ENCODE measurements around the gene PTPN3. TPM values are rescaled to one million over a fixed set of nuclear protein-coding genes. Genes with fewer than 3 reads are reported as not detected.

The PTPN3 gene
- total RNA-seq, 2 donors from 2014 or later, result 13.2 to 19.5 TPM

GRCh38 chr9:109487247-109487646 is 10.9 kb downstream of the PTPN3 start:
- no peaks in the 10 kb centered on the region for H3K36me3 ChIP-seq (replicated peaks in 1 of 2; ENCODE audit: insufficient read depth in 1 of 2, low read depth in 2 of 2)
- ATAC-seq, result no peak
- 69 to 76% methylated on average over 7 of the region's 7 CpGs for WGBS, 2 donors
- intact Hi-C loops (cut with DNase I), result no loop called here
- TF ChIP-seq POLR2A (IDR thresholded peaks at IDR 0.05), result no peak
- TF ChIP-seq CTCF (IDR thresholded peaks at IDR 0.05), result no peak
- no peak for DNase-seq
- no peaks in the 10 kb centered on the region for H3K9me3 ChIP-seq
- no peaks in the 10 kb centered on the region for H3K27me3 ChIP-seq
- H3K4me3 ChIP-seq, result no peak overlapping the region
- H3K27ac ChIP-seq, result no peak overlapping the region
- peaks cover 12% of the 10 kb centered on the region for H3K4me1 ChIP-seq

- intact Hi-C loops (cut with DNase I), result no loop called here
- no peak for TF ChIP-seq CTCF (IDR thresholded peaks at IDR 0.05)
- TF ChIP-seq POLR2A (IDR thresholded peaks at IDR 0.05), result no peak
- ATAC-seq, result no peak
- Histone ChIP-seq H3K27me3 (no peaks in the 10 kb centered on the region), H3K4me3 (no peak overlapping the region), H3K36me3 (replicated peaks in 1 of 2; ENCODE audit: insufficient read depth in 1 of 2, low read depth in 2 of 2) (no peaks in the 10 kb centered on the region), H3K4me1 (peaks cover 7% of the 10 kb centered on the region), H3K27ac (peak overlapping the region in 1 of 4 donors; percentile 14), H3K9me3 (no peaks in the 10 kb centered on the region)
- no peak for DNase-seq
- WGBS, 2 donors, result 82 to 83% methylated on average over 14 of the region's 14 CpGs
These were observed 14.2 kb downstream of the PTPN3 start for GRCh38 chr9:109483744-109484429.

DNA sequence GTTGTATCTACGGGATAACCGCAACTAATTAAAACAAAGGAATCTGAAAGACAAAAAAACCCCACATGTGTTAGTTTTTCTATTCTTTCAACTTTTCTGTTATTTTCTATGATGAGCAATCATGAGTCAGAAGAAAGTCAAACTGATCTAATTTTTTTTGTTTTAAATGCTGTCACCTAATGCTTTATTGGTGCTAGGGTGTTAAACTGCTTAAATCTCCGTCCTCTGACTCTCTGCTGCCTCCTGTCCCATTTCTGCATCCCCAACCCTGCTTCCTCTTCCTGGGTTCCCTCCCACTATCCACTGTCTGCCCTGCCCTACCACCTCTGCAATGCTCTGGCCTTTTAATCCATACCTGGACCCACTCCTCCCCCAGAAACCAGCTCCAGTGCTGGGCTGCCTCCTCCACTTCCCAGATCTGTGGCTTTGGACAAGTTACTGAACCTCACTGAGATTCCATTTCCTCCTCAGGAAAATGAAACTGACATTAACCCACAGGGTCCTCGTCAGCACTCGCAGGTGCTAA is 15.7 kb downstream of the PTPN3 start:
- Histone ChIP-seq H3K9me3 (no peaks in the 10 kb centered on the region), H3K4me3 (no peak overlapping the region), H3K4me1 (peaks cover 17% of the 10 kb centered on the region), H3K27me3 (no peaks in the 10 kb centered on the region), H3K36me3 (replicated peaks in 1 of 2; ENCODE audit: insufficient read depth in 1 of 2, low read depth in 2 of 2) (no peaks in the 10 kb centered on the region), H3K27ac (no peak overlapping the region)
- no peak for DNase-seq
- ATAC-seq, result no peak
- WGBS, 2 donors, result 85 to 92% methylated on average over 4 to 5 of the region's 5 CpGs
- TF ChIP-seq CTCF (IDR thresholded peaks at IDR 0.05), result no peak
- TF ChIP-seq POLR2A (IDR thresholded peaks at IDR 0.05), result no peak
- intact Hi-C loops (cut with DNase I), result no loop called here

DNA sequence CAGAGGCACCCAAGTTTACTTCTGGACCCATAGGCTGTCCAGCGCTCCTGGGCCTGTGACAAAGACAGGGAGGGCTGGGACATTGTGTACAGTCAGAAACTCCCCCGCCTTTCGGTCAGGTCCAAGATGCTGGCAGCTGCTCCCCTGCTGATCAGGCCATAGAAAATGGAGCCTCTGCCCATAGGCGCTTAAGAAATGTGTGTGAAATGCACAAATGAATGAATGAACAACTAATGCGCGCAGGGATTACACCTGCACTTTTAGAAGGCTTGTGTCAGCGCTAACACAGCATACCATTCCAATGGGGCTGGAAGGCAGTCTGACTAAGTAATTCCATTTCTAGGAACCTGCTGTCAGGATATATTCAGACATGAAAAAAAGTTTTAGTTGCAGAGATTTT is 16.3 kb downstream of the PTPN3 start:
- 85 to 86% methylated on average over 7 of the region's 7 CpGs for WGBS, 2 donors
- TF ChIP-seq POLR2A (IDR thresholded peaks at IDR 0.05), result no peak
- no peak for TF ChIP-seq CTCF (IDR thresholded peaks at IDR 0.05)
- Histone ChIP-seq H3K4me1 (peaks cover 22% of the 10 kb centered on the region), H3K4me3 (no peak overlapping the region), H3K9me3 (no peaks in the 10 kb centered on the region), H3K36me3 (replicated peaks in 1 of 2; ENCODE audit: insufficient read depth in 1 of 2, low read depth in 2 of 2) (no peaks in the 10 kb centered on the region), H3K27ac (no peak overlapping the region), H3K27me3 (no peaks in the 10 kb centered on the region)
- DNase-seq (no peak), ATAC-seq (no peak)
- intact Hi-C loops (cut with DNase I), result no loop called here

- no peaks in the 10 kb centered on the region for H3K9me3 ChIP-seq
- H3K27me3 ChIP-seq, result no peaks in the 10 kb centered on the region
- peaks cover 41% of the 10 kb centered on the region for H3K4me1 ChIP-seq
- H3K36me3 ChIP-seq (replicated peaks in 1 of 2; ENCODE audit: insufficient read depth in 1 of 2, low read depth in 2 of 2), result no peaks in the 10 kb centered on the region
- no peak overlapping the region for H3K4me3 ChIP-seq
- DNase-seq, result no peak
- intact Hi-C loops (cut with DNase I), result no loop called here
- no peak for ATAC-seq
- 97 to 100% methylated on average over 2 of the region's 2 CpGs for WGBS, 2 donors
- H3K27ac ChIP-seq, result no peak overlapping the region
- TF ChIP-seq CTCF (IDR thresholded peaks at IDR 0.05), result no peak
- no peak for TF ChIP-seq POLR2A (IDR thresholded peaks at IDR 0.05)
These were observed 18.3 kb downstream of the PTPN3 start for GRCh38 chr9:109479822-109480221.
